IPS-11a (cell line): Measurements from ENCODE around the gene WDR46.

ENCODE experiments used
- H3K4me3 ChIP-seq: one replicate; pipeline ENCODE4 v1.5.1; 2013; ENCODE audit warnings: low read depth, low read length, control low read depth

WDR46 gene, protein sequence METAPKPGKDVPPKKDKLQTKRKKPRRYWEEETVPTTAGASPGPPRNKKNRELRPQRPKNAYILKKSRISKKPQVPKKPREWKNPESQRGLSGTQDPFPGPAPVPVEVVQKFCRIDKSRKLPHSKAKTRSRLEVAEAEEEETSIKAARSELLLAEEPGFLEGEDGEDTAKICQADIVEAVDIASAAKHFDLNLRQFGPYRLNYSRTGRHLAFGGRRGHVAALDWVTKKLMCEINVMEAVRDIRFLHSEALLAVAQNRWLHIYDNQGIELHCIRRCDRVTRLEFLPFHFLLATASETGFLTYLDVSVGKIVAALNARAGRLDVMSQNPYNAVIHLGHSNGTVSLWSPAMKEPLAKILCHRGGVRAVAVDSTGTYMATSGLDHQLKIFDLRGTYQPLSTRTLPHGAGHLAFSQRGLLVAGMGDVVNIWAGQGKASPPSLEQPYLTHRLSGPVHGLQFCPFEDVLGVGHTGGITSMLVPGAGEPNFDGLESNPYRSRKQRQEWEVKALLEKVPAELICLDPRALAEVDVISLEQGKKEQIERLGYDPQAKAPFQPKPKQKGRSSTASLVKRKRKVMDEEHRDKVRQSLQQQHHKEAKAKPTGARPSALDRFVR

DNA sequence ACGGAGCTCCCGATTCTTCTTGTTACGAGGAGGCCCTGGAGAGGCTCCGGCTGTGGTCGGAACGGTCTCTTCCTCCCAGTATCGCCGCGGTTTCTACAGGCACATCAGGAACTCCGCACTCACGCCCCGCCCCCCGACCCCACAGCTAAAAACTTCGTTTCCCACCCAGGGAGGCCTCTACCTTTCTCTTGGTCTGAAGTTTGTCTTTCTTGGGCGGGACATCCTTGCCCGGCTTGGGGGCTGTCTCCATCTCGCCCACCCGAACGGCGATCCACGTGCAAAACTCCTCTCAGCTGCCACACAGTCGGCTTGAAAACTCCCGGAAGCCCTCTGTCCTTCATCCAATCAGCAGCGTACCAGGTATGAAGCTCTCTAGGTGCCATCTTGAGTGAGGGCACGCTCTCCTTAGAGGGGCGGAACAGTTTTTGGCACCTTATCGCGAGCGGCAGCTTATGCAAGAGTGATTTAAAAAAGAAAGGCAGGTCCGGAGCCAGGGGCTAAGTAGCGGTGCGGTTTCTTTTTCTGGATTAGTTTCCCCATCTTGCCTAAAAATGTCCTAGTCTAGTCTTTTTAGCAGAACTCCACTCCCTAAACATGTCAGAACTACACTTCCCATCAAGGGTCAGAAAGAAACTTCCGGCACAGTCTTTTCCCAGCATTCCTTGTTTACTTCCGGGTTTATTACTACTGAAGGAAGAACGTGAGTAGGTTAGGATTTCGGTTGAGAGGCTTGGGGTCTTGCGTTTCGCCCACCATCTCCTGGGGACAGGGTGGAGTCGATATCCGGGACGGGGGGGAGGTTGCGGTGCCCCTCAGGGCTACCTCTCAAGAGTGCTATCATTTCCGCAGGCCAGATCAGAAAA, at the start of gene WDR46, which contains the start of gene PFDN6:
Gene WDR46 (minus strand): TSS at position 319 of the 863 bp plus-strand sequence. CDS start 69 bp downstream, at position 250.
Gene PFDN6 (plus strand): TSS at position 681 of the 863 bp plus-strand sequence. CDS start 256 bp downstream, outside the sequence.
- H3K4me3 ChIP-seq, result peak within 1 kb of the TSS; percentile 96

DNA sequence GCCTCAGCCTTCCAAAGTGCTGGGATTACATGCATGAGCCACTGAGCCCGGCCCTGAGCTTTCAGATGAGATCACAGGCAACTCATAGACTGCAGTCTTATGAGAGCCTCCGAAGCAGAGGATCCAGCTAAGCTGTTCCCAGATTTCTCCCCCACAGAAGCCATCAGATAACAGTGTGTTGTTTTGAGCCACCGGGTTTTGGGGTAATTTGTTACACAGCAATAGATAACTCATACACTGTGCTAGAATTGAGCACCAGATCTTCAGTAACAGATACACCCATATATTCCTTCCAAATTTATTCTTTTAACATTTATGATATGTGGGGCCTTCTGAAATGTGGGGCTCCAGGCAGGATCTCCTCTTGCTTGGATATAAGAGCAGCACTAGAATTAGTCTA, 47.5 kb upstream of the WDR46 start:
- no peak overlapping the region for H3K4me3 ChIP-seq

DNA sequence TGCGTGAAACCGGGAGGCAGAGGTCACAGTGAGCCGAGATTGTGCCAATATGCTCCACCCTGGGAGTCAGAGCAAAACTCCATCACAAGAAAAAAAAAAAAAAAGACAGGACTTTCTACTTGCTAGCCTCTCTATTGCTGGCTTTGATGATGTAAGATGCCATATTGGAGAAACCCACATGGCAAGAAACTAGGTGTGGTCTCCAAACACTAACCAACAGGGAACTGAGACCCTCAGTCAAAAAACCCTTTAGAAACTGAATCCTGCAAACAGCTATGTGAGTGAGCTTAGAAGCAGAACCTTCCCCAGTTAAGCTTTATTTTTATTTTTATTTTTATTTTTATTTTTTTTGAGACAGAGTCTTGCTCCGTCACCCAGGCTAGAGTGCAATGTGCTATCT, 46.9 kb upstream of the WDR46 start:
- no peak overlapping the region for H3K4me3 ChIP-seq

DNA sequence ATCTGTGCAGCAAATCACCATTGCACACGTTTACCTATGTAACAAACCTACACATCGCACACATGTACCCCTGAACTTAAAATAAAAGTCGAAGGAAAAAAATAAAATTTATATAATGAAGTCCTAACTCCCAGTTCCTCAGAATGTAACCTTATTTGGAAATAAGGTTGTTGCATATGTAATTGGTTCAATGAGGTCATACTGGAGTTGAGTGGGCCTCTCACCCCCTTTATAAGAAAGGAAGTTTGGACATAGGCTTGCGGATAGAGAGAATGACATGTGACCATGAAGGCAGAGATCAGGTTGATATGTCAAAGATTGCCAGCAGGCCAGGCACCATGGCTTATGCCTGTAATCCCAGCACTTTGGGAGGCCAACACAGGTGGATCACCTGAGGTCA, 44.6 kb upstream of the WDR46 start:
- no peak overlapping the region for H3K4me3 ChIP-seq

DNA sequence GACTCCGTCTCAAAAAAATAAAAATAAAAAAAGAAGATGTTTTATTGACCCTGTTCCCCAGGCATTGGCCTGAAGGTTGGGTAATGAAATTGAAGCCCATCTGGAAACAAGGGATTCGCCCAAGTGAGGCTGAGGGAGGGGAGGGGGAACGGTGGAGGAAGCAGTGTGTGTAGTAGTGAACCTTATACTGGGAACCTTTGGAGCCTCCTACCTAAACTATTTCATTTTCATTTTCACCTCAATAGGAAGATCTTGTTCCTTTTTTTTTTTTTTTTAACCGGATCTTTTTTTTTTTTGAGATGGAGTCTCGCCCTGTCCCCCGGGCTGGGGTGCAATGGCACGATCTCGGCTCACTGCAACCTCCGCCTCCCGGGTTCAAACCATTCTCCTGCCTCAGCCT, 41.7 kb upstream of the WDR46 start:
- H3K4me3 ChIP-seq, result no peak overlapping the region

DNA sequence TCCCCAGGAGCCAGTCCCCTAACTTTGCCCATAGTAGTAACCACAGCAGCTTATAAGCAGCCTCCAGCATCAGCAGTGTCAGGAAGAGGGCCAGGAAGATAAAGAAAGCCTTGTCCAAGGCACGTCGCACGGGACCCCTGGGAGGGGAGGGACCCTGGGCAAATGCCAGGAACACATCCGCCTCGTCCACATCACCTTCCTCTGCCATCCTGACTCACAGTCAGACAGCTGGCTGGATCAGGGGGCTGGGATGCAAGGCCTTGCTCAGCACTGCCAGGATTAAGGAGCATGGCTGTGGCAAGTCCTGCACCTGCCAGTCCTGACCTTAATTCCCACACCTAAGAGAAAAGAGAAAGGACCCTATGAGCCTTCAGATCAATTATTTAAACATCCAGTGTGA, 40.0 kb upstream of the WDR46 start:
- H3K4me3 ChIP-seq, result no peak overlapping the region

DNA sequence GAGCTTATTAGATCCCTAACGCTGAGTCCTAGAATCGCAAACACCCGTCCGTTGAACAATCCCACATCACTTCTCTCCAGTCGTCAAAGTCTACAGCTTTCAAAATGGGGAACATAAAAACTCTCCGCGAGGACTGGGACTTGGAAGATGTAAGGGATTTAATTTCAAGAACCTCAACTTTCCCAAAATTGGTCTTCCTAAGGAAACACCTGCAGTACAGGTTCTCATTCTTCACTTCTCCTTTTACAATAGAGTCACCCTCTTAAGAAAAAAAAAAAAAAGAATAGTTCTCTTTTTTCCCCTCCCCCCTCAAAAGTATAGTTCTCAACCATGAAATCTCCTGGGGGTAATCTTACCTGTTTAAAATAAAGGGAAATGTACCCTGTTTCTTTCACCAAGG, 35.1 kb upstream of the WDR46 start:
- H3K4me3 ChIP-seq, result peak overlapping the region; percentile 85

DNA sequence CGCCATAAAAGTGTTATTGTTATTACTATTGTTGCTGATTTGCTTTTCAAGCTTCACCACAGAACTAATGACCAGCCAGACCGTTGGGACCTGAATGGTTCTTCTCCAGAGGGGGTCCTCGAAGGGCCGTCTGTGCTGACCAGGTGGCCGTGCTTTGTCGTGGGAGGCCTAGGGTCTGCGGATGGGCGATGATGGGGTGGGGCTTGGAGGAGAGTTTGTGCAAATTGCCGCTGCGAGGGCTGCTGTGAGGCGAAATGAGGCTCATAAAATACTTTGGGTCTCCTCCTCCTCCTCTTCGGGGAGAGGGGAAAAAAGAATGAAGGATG, 34.5 kb upstream of the WDR46 start:
- H3K4me3 ChIP-seq, result peak overlapping the region; percentile 85

DNA sequence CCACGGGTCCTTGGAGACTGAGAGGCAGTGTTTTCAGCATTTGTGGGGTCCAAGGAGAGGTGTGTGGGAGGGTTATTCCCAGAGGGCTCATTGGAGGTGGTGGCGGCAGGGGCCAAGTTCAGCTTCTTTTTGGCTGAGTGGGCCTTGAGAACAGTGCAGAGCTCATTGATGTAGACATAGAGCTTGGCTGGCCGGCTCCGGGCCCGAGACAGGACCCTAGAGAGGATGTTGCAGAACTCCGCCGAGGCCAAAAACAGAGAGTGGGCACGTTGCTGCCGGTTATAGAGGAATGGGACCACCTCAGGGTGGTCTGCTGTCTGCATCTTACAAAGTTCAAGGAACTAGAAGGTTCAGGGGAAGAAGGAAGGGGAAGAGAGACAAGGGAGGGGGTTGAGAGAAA, 32.2 kb upstream of the WDR46 start:
- no peak overlapping the region for H3K4me3 ChIP-seq

DNA sequence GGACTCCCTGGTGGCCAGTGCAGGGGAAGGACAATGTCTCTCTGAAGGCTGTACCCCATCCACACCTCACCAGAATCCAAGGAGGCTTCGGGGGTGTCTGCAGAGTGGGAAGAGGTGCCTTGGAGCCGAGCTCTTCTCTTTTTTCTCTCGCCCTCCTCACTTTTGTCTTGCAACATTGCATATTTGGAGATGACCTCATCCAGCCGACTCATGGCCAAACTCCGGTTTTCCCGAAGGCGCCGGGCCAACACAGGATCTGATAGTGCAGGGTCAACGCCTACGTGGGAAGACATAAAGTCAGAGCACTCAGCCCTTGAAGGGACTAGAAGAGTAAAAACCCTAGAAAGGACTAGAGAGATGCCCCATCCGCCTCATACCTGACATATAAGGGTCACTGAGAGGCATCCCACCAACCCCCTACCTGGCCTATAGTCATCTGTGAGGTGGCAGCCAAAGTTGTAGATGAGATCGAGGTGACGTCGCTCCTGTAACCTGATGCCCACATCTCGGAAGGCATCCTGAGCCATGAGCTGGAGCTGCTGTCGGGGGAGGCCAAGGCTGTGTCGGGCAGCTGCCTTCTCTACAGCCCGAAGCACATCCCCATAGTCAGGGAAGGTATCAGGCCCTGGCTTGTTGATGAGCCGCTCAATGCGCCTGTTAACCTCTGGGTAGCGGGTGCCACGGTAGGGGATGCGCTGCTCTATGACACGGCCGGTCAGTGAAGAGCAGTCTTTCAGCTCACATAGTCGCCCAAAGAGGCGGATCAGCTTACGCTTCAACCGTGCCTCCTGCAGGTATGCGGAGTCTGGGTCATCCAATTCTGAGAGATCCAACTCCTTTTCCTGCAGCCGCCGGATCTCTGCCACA, 31.5 kb upstream of the WDR46 start:
- H3K4me3 ChIP-seq, result no peak overlapping the region

DNA sequence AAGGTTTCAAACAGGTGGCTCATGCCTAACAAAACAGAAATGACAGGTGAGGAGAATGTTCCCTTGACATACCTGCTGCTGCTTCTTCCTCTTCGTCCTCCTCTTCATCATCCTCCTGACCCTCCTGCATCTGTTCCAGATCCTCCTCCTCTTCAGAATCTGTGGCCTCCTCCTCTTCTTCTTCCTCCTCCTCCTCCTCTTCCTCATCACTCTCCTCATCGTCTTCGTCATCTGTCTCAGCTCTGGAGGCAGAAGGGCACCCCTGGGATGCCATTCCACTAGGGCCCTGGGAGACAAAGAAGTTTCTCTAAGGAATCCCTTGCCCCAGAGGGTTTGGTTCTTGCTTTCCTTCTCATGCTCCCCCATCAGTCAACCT, 30.9 kb upstream of the WDR46 start:
- H3K4me3 ChIP-seq, result no peak overlapping the region

DNA sequence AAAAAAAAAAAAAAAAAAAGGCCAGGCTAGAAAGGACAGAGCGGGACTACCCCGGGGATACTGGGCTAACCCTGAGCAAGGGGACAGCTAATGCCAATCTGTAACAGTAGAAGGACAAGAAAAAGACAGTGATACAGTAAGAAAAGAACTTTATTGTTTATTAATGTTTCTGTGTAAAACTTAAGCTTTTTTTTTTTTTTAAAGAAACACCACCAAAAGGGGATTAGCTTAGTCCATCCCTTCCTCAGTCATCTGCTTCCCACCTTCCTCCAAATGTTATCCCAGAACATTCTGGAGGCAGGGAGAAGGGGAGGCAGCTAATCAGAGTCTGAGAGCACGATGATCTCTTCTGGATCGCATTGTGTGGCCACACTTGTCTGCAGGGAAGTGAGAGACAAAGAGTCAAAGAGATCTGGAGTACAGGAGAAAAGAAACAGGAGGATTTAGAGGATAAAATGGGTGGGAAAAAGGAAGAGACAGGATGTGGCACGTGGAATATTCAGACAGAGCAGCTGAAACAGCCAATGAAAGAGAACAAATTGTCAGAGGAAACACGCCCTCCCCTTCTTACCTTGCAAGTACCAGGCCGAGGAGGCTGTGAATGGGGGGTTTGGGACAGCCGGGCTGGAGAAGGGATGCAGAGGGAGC, 29.5 kb upstream of the WDR46 start:
- H3K4me3 ChIP-seq, result no peak overlapping the region

DNA sequence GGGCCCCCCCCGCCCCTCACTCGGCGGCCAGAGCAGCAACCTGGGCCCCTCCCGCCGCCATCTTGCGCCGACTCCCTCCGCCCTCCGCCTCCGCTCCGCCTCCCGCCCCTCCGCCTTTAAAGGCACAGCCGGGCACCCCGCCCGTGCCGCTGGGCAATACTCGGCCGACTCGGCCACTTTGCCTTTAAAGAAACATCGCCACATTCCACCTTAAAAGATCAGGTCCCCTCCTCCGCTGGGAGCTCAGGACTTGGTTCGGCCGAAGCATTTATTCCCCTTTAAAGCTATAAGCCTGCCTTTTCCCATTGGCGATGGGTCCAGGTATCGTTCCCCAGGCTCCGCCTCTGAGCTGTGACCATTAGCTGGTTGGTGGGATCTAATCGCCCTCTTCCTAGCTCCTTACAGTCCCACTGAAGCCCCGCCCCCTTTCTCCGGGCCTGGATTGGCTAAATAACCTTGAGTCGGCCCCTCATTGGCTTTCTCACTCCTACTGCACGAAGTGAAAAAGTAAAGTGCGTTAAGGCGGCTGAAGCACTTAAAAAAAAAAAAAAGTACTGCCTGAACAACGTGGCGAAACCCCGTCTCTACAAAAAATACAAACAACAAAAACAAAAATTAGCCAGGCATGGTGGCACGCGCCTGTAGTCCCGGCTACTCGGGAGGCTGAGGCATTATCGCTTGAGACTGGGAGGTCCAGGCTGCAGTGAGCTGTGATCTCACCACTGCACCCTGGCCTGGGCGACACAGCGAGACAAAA, 28.8 kb upstream of the WDR46 start, which contains the start of gene ZBTB22:
Gene ZBTB22 (minus strand): TSS at position 76 of the 757 bp plus-strand sequence. CDS start 828 bp downstream, outside the sequence.
- peak within 1 kb of the TSS; percentile 55 for H3K4me3 ChIP-seq

DNA sequence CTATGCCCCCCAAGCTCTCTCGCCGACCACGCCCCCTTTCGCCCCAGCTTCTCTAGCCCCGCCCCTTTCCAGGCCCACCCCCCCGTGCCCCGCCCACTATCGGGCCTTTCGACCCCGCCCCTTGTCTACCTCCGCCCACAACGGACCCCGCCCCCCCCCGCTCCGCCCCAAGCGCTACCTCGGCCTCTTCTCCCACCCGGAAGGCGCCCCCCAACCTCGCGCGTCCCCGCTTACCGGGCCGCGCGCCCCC, 28.3 kb upstream of the WDR46 start:
- H3K4me3 ChIP-seq, result peak overlapping the region; percentile 22

DNA sequence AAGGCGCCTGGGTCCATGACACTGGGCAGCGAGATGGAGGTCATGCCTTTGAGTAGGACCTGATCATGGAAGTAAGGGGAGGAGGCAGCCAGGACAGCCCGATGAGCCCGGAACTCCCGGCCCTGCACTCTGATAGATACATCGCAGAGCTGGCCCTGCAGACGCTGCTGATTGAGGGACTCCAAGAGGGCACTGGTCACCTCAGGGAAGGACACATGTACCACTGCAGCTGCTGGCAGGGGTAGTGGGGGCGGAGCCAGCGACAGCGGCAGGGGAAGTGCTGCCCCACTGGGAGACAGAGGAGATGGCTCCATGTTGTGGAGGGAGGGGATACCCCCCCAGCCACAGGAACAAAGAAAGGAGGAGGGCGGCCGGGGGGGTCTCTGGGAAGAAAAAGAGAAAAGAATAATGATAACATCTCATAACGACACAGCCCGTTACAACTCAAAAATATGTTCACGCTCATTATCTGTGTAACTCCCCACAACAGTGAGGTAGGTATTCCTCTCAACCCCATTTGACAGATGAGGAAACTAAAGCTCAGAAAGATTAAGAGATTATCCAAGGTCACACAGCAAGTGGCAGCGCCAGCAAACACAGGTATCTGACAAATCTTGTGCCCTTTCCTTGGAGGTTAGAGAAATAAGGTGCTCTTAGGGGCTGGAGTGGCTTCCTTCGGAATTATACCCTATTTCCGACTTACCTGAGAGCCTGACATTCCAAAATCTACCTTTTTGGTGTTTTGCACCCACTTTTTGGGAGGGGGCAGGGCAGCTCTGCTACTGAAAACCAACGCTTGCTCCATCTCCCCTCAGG, 27.8 kb upstream of the WDR46 start:
- peak overlapping the region; percentile 22 for H3K4me3 ChIP-seq

DNA sequence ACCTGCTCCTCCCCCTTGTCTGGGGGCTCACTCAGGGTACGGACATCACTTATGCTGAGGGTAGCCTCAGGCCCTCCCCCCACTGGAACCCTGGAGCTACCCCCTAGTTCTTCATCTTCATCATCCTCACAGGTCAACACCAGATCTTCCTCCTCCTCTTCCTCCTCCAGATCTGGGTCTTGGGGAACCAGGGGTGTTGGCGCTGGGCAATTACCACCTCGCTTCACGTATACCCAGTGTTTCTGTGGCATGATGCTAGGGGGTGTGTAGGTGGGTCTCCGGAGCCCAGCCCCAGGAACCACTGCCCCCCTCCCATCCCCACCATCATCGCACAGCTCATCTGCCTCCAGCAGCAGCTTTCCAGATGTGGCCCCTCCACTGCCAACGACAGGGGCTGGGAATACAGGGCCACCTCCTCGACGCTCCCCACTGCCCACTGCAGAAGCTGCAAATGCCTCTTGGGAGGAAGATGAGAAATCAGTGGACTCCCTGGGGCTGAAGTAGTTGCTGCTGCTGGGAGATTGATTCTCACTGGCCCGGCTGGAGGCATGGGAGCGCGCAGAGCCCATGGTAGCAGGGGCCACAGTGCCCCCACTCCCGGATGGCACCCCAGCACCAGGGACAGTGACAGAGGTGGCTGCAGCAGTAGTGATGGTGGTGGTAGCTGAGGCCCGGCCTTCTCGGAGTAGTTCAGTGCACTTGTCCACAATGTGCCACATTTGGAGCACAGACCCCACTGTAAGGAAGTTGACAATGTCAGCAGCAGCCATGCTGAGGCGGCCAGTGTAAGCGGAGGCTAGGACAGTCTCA, 27.0 kb upstream of the WDR46 start:
- no peak overlapping the region for H3K4me3 ChIP-seq

DNA sequence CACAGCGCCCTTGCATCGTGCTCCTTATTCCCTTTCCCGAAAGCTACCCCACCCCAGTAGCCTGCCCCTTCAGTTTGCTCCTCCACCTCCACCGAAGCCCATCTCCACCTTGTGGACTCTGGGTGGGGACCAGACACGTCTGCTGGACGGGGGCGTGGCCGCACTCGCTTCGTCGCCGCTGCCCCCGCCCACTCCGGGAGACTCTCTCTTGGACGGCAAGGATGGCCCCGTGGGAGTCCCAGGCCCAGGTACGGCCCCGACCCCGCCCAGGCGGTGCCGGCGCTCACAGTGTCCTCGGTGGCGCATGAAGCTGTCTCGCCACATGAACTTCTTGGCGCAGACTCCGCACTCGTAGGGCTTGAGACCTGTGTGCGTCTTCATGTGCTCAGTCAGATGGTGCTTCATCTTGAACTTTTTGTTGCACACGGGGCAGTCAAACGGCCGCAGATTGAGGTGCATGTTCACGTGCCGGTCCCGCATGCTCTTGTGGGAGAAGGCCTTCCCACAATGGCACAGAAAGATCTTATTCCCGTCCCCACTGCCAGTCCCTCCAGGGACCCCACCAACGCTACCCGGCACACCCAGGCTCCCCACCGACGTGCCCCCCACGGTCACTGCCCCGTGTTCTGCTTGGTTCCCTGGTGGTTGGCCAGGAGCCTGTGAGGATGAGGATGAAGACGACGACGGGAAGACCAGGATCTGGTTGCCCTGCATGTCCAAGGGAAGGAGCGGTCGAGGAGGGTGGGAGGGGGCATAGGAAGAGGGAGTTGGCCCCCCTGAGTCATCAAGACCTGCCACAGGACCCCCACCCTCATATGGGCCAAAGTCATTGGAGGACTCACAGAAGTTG, 26.1 kb upstream of the WDR46 start:
- H3K4me3 ChIP-seq, result peak overlapping the region; percentile 89
